Activated T-helper 1 cell treated with anti-CD3 and anti-CD28 coated beads, Interleukin-12 subunit alpha, Interleukin-12 subunit beta, Interleukin-2, Interleukin-4 antibody, amounts not matched to agents 30 ng/mL and 10 ng/mL and 1 ng/mL, durations not matched to agents 14 hours and 24 hours and 36 hours (primary cell): ENCODE results near the gene MCOLN3. TPM values are rescaled to one million over a fixed set of nuclear protein-coding genes. Genes with fewer than 3 reads are reported as not detected.

Experiments
- DNase-seq: peaks from one replicate; pipeline ENCODE4 v3.0.0; 2021; ENCODE audit warnings: low spot score
- H3K27ac Mint-ChIP-seq: one replicate; pipeline ENCODE4 v1.8.0; 2021; ENCODE audit warnings: mild to moderate bottlenecking, mixed read lengths
- H3K27me3 Mint-ChIP-seq: one replicate; pipeline ENCODE4 v1.8.0; 2022; ENCODE audit warnings: mild to moderate bottlenecking, moderate library complexity, mixed read lengths; ENCODE audit not compliant: insufficient read depth
- H3K36me3 Mint-ChIP-seq: one replicate; pipeline ENCODE4 v1.8.0; 2021; ENCODE audit warnings: low read depth, mixed read lengths
- H3K4me1 Mint-ChIP-seq: one replicate; pipeline ENCODE4 v1.8.0; 2021; ENCODE audit warnings: low read depth, mixed read lengths
- H3K4me3 Mint-ChIP-seq: one replicate; pipeline ENCODE4 v1.8.0; 2021; ENCODE audit warnings: mild to moderate bottlenecking, moderate library complexity, mixed read lengths
- H3K9me3 Mint-ChIP-seq: one replicate; pipeline ENCODE4 v1.8.0; 2021; ENCODE audit warnings: mixed read lengths
- intact Hi-C: fragments of 100-400 bp; cut with micrococcal nuclease; formaldehyde crosslinking; loops from one replicate; pipeline ENCODE4 v1.15.1; 2024
- total RNA-seq: library from RNA; stranded (reverse); gene quantifications from 2 replicates; pipeline ENCODE4 v1.2.3, GENCODE V29; 2022

The MCOLN3 gene
- total RNA-seq, 1 donor from 2014 or later: 1.7 TPM

- no peak for DNase-seq
- Mint-ChIP-seq H3K4me3 (no peak overlapping the region), H3K4me1 (peaks cover 21% of the 10 kb centered on the region), H3K36me3 (peaks cover 2% of the 10 kb centered on the region), H3K27ac (no peak overlapping the region), H3K9me3 (no peaks in the 10 kb centered on the region), H3K27me3 (peaks cover 16% of the 10 kb centered on the region)
- intact Hi-C loops: loop anchor here (10.0 kb wide), 1 partner anchor 639 kb away; the partner anchor contains the start of gene ZNHIT6
Observed at GRCh38 chr1:85065550-85065949, 17.2 kb upstream of the MCOLN3 start.

- intact Hi-C loops: loop anchor here (1.0 to 10.0 kb wide), 8 partner anchors 12 to 642 kb away; partner anchors contain the start of genes BCL10, C1orf52, MCOLN2 and ZNHIT6
- no peak overlapping the region for H3K27ac Mint-ChIP-seq
- H3K4me1 Mint-ChIP-seq: peaks cover 19% of the 10 kb centered on the region
- H3K36me3 Mint-ChIP-seq: peaks cover 2% of the 10 kb centered on the region
- no peaks in the 10 kb centered on the region for H3K9me3 Mint-ChIP-seq
- peak overlapping the region; percentile 85 for H3K4me3 Mint-ChIP-seq
- no peak for DNase-seq
- H3K27me3 Mint-ChIP-seq: peaks cover 16% of the 10 kb centered on the region
Observed at GRCh38 chr1:85062425-85063026, 14.2 kb upstream of the MCOLN3 start.

GRCh38 chr1:85061711-85062424, 13.6 kb upstream of the MCOLN3 start:
- Mint-ChIP-seq H3K36me3 (peaks cover 2% of the 10 kb centered on the region), H3K4me1 (peaks cover 15% of the 10 kb centered on the region), H3K4me3 (peak overlapping the region; percentile 85), H3K27ac (peak overlapping the region; percentile 62), H3K9me3 (no peaks in the 10 kb centered on the region), H3K27me3 (peaks cover 16% of the 10 kb centered on the region)
- intact Hi-C loops: loop anchor here (1.0 to 10.0 kb wide), 8 partner anchors 12 to 643 kb away; partner anchors contain the start of genes BCL10, C1orf52, MCOLN2 and ZNHIT6
- DNase-seq: peak; percentile 87

GRCh38 chr1:85060038-85060437, 11.7 kb upstream of the MCOLN3 start:
- intact Hi-C loops: loop anchor here (10.0 kb wide), 1 partner anchor 645 kb away; the partner anchor contains the start of gene ZNHIT6
- Mint-ChIP-seq H3K27me3 (peaks cover 20% of the 10 kb centered on the region), H3K4me1 (peaks cover 22% of the 10 kb centered on the region), H3K36me3 (peaks cover 4% of the 10 kb centered on the region), H3K27ac (no peak overlapping the region), H3K4me3 (no peak overlapping the region), H3K9me3 (no peaks in the 10 kb centered on the region)
- DNase-seq: no peak

- Mint-ChIP-seq H3K36me3 (peaks cover 4% of the 10 kb centered on the region), H3K9me3 (no peaks in the 10 kb centered on the region), H3K4me1 (peaks cover 22% of the 10 kb centered on the region), H3K27ac (no peak overlapping the region), H3K4me3 (no peak overlapping the region), H3K27me3 (peaks cover 20% of the 10 kb centered on the region)
- no peak for DNase-seq
- intact Hi-C loops: no loop called here
Observed at GRCh38 chr1:85059563-85059962, 11.3 kb upstream of the MCOLN3 start.

GRCh38 chr1:85058786-85059185, 10.5 kb upstream of the MCOLN3 start:
- peaks cover 4% of the 10 kb centered on the region for H3K36me3 Mint-ChIP-seq
- intact Hi-C loops: no loop called here
- H3K27me3 Mint-ChIP-seq: peaks cover 17% of the 10 kb centered on the region

GRCh38 chr1:85058311-85058710, 10.0 kb upstream of the MCOLN3 start:
- Mint-ChIP-seq H3K4me1 (peaks cover 22% of the 10 kb centered on the region), H3K36me3 (peaks cover 4% of the 10 kb centered on the region), H3K27ac (no peak overlapping the region), H3K4me3 (no peak overlapping the region), H3K9me3 (no peaks in the 10 kb centered on the region), H3K27me3 (peaks cover 16% of the 10 kb centered on the region)
- DNase-seq: no peak
- intact Hi-C loops: no loop called here

More at GRCh38 chr1:85058786-85059185, 10.5 kb upstream of the MCOLN3 start:
- H3K4me1 Mint-ChIP-seq: peaks cover 22% of the 10 kb centered on the region
- DNase-seq: no peak
- no peak overlapping the region for H3K27ac Mint-ChIP-seq
- no peak overlapping the region for H3K4me3 Mint-ChIP-seq
- H3K9me3 Mint-ChIP-seq: no peaks in the 10 kb centered on the region

GRCh38 chr1:85054664-85055063, 6.4 kb upstream of the MCOLN3 start:
- H3K4me1 Mint-ChIP-seq: peaks cover 25% of the 10 kb centered on the region
- no peak overlapping the region for H3K27ac Mint-ChIP-seq
- DNase-seq: no peak
- peaks cover 18% of the 10 kb centered on the region for H3K27me3 Mint-ChIP-seq
- peaks cover 4% of the 10 kb centered on the region for H3K36me3 Mint-ChIP-seq
- intact Hi-C loops: no loop called here
- H3K9me3 Mint-ChIP-seq: no peaks in the 10 kb centered on the region
- H3K4me3 Mint-ChIP-seq: no peak overlapping the region

GRCh38 chr1:85049735-85050166, 1.5 kb upstream of the MCOLN3 start:
- intact Hi-C loops: loop anchor here (1.0 to 10.0 kb wide), 5 partner anchors 13 to 975 kb away; partner anchors contain the start of genes MCOLN2 and SYDE2
- Mint-ChIP-seq H3K4me1 (peaks cover 37% of the 10 kb centered on the region), H3K4me3 (peak overlapping the region; percentile 63), H3K9me3 (no peaks in the 10 kb centered on the region), H3K27ac (no peak overlapping the region), H3K36me3 (peaks cover 3% of the 10 kb centered on the region), H3K27me3 (peaks cover 40% of the 10 kb centered on the region)
- no peak for DNase-seq

GRCh38 chr1:85047472-85048295, 616 bp downstream of the MCOLN3 start:
- Mint-ChIP-seq H3K9me3 (no peaks in the 10 kb centered on the region), H3K27me3 (peaks cover 59% of the 10 kb centered on the region)
- DNase-seq: no peak

GRCh38 chr1:85047144-85047471, 1.2 kb downstream of the MCOLN3 start:
- intact Hi-C loops: loop anchor here (5.0 to 10.0 kb wide), 3 partner anchors 155 to 972 kb away; partner anchors contain the start of gene SYDE2
- Mint-ChIP-seq H3K27me3 (peaks cover 65% of the 10 kb centered on the region), H3K4me3 (peak overlapping the region; percentile 57), H3K36me3 (peaks cover 12% of the 10 kb centered on the region), H3K4me1 (peaks cover 37% of the 10 kb centered on the region), H3K27ac (no peak overlapping the region), H3K9me3 (no peaks in the 10 kb centered on the region)
- no peak for DNase-seq

More at GRCh38 chr1:85047472-85048295, 616 bp downstream of the MCOLN3 start:
- intact Hi-C loops: loop anchor here (1.0 to 10.0 kb wide), 6 partner anchors 51 to 973 kb away; partner anchors contain the start of genes MCOLN2 and SYDE2
- peaks cover 37% of the 10 kb centered on the region for H3K4me1 Mint-ChIP-seq
- H3K4me3 Mint-ChIP-seq: peak overlapping the region; percentile 57
- H3K36me3 Mint-ChIP-seq: peaks cover 6% of the 10 kb centered on the region
- H3K27ac Mint-ChIP-seq: no peak overlapping the region

GRCh38 chr1:85042413-85042812, 5.9 kb downstream of the MCOLN3 start:
- peaks cover 7% of the 10 kb centered on the region for H3K4me1 Mint-ChIP-seq

More at GRCh38 chr1:85042413-85042812, 5.9 kb downstream of the MCOLN3 start:
- Mint-ChIP-seq H3K27ac (no peak overlapping the region), H3K27me3 (peaks cover 58% of the 10 kb centered on the region), H3K4me3 (no peak overlapping the region), H3K36me3 (peaks cover 13% of the 10 kb centered on the region), H3K9me3 (no peaks in the 10 kb centered on the region)
- intact Hi-C loops: loop anchor here (10.0 kb wide), 1 partner anchor 968 kb away; no protein-coding TSS in a partner anchor
- no peak for DNase-seq
